MM.1S (cell line): ENCODE measurements around the gene CLGN.

Experiments used
- EZH2phosphoT487 ChIP-seq: fragments of 300-600 bp; sonication (generic); IDR thresholded peaks from 2 replicates; pipeline ENCODE4 v1.6.1; 2018; ENCODE audit warnings: antibody characterized with exemption, low read length
- TF ChIP-seq, protein P1 (sequence below): fragments of 300-600 bp; sonication (generic); IDR thresholded peaks from 2 replicates; pipeline ENCODE4 v1.5.1; 2016; ENCODE audit warnings: antibody characterized with exemption, low read length, mixed read lengths

DNA sequence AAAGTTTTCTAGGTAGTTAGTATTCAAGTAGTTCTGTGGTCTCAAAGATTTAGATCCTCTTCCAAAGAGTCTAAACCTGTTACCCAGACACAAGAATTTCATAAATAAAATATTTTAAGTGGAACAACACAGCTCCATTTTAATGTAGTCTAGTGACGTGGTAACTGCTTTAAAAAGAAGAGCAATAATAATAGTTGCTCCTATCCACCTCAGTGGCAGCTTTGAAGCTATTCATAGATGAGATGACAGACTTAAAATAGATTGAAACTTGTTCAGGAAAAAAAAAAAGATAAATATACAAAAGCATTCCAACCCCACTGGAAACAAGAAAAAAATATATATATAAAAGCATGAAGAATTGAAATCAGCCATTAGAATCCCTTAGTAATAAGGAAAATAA lies 39.4 kb downstream of the CLGN start:
- TF ChIP-seq, protein P1, sequence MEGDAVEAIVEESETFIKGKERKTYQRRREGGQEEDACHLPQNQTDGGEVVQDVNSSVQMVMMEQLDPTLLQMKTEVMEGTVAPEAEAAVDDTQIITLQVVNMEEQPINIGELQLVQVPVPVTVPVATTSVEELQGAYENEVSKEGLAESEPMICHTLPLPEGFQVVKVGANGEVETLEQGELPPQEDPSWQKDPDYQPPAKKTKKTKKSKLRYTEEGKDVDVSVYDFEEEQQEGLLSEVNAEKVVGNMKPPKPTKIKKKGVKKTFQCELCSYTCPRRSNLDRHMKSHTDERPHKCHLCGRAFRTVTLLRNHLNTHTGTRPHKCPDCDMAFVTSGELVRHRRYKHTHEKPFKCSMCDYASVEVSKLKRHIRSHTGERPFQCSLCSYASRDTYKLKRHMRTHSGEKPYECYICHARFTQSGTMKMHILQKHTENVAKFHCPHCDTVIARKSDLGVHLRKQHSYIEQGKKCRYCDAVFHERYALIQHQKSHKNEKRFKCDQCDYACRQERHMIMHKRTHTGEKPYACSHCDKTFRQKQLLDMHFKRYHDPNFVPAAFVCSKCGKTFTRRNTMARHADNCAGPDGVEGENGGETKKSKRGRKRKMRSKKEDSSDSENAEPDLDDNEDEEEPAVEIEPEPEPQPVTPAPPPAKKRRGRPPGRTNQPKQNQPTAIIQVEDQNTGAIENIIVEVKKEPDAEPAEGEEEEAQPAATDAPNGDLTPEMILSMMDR = no peak
- TF ChIP-seq EZH2phosphoT487 = no peak
